Measurements from ENCODE around the gene GDPGP1.
"Not testable (repeated sequence)": the region's sequence is repeated elsewhere in the genome, so short reads cannot be mapped to it uniquely, and the experiment has no call there.

The GDPGP1 gene

DNA sequence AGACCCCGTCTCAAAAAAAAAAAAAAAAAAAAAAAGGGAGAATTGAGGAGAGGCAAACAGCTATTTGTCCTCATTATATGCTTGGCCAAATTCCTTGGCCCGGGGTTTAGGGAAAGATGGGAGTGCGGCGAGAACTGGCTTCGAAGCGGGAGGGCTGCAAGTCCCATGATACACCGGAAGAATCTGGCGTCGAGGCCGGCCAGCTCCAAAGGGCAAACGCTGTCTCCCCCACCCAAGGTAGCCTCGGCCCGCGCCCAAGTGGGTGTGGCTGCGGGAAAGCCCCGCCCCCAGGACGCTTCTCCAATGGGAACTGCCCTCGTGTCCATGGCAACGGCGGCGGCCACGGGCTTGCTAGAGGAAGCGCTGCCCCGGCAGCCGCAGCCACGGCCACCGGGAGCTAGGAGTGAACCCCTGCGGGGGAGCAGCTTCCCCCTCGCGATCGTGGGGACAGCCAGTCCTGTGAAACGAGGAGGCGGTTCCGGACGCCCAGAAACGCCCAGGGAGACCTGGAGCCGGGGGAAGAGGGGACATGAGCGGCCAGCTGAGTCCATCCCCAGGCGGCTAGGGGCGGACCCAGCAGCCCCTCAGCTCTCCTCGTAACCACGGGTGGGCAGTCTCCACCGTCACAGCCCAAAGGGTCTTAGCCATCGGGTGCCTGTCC lies 15.3 kb downstream of the GDPGP1 start, which contains the start of gene TTLL13:
Gene TTLL13 (plus strand): TSS at position 354 of the 661 bp plus-strand sequence. CDS start 1,075 bp downstream, outside the sequence.
- in situ Hi-C loops (cut with HindIII; ENCODE audit: low sequenced_read_pairs) = no loop called here

- in situ Hi-C loops (cut with HindIII; ENCODE audit: low sequenced_read_pairs) = no loop called here
Observed at GRCh38 chr15:90257776-90258175, 23.8 kb downstream of the GDPGP1 start.

GRCh38 chr15:90259524-90259923 lies 25.5 kb downstream of the GDPGP1 start:
- in situ Hi-C loops (cut with HindIII; ENCODE audit: low sequenced_read_pairs) = no loop called here

GRCh38 chr15:90260731-90261130 lies 26.7 kb downstream of the GDPGP1 start:
- in situ Hi-C loops (cut with HindIII; ENCODE audit: low sequenced_read_pairs) = not testable (repeated sequence)

DNA sequence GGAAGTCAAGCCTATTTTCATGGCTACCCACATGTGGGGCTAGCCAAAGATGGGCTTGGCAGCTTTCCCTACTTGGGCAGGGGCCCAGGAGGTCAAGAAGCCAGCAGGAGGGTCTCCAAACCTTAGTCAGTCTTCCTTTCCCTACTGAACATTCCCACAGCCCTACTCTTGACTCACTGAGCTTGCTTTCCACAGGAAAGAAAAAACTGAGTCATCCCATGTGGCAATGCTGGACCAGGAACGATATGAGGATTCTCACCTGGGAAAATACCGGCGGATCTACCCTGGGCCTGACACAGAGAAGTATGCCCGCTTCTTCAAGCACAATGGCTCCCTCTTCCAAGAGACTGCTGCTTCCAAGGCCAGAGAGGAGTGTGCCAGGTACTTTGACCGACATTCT lies 27.8 kb downstream of the GDPGP1 start:
- in situ Hi-C loops (cut with HindIII; ENCODE audit: low sequenced_read_pairs) = no loop called here

DNA sequence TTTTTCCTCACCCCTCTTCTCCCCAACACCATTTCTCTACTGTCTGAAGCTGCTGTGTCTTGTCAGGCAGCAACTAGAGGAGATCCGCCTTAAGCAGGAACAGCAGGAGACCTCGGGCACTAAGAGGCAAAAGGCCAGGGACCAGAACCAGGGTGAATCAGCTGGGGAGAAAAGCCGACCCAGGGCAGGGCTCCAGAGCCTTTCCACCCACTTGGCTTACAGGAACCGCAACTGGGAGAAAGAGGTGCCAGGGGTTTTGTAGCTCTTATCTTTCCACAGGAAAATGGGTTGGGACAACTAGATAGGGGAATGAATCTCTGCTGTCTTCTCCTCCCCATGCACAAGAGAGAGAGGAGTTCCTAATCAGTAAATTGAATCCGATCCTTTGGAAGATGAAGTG lies 28.4 kb downstream of the GDPGP1 start:
- in situ Hi-C loops (cut with HindIII; ENCODE audit: low sequenced_read_pairs) = no loop called here

DNA sequence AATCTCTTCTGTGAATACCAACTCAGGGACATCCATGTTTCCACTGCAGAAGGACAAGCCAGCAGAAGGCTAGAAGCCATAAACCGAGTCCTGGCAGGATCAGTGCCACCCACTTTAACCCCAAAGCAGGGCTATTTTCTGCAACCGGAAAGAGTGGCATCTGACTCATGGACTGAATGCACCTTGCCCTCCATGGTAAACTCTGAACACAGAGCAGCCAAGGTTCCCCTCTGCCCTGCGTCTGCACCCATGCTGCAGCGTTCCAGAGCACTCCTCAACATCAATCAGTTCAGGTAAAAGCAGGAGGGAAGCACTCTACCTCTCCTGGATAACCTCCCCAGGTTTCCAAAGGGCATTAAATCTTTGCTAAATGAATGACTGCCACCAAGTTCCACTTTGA lies 30.7 kb downstream of the GDPGP1 start:
- in situ Hi-C loops (cut with HindIII; ENCODE audit: low sequenced_read_pairs) = no loop called here

DNA sequence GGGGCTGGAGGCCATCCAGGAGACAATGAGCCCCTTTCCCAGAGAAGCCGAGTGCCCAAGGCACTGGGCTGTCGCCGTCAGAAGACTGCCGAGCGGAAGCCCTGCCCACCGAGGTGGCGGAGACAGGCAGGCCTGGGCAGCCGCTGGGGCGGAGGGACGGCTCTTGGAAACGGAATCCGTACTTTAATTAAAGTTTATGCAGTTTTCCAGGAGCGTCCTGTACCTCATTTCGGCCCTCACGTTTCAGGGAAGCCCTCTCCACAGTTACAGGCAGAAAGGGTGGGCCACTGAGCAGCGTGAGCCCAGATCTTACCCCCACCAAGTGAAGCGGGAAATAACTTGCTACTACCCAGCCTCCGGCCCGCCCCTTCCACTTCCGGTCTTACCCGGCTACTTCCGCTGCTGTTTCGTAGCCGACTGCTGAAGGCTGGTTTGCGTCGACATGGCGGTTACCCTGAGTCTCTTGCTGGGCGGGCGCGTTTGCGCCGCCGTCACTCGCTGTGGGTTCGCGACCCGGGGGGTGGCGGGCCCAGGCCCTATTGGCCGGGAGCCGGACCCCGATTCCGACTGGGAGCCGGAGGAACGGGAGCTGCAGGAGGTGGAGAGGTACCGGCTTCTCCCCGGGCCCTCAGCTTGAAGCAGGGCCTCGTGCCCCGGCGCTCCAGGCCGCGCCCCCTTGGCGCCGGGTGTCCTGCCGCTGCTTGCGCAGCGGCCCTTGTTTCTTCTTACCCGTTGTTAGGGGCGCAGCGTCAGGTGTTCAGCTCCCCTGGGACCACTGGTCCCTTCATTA lies 31.5 kb downstream of the GDPGP1 start, which contains the start of gene NGRN:
Gene NGRN (plus strand): TSS at position 402 of the 790 bp plus-strand sequence. CDS start 41 bp downstream, at position 443.
- in situ Hi-C loops (cut with HindIII; ENCODE audit: low sequenced_read_pairs) = no loop called here

- in situ Hi-C loops (cut with HindIII; ENCODE audit: low sequenced_read_pairs) = no loop called here
Observed at GRCh38 chr15:90266061-90266431, 32.0 kb downstream of the GDPGP1 start.

- in situ Hi-C loops (cut with HindIII; ENCODE audit: low sequenced_read_pairs) = no loop called here
Observed at GRCh38 chr15:90266485-90266884, 32.5 kb downstream of the GDPGP1 start.

GRCh38 chr15:90268415-90268814 lies 34.4 kb downstream of the GDPGP1 start:
- in situ Hi-C loops (cut with HindIII; ENCODE audit: low sequenced_read_pairs) = no loop called here

- in situ Hi-C loops (cut with HindIII; ENCODE audit: low sequenced_read_pairs) = no loop called here
Observed at GRCh38 chr15:90270502-90271150, 36.6 kb downstream of the GDPGP1 start.

DNA sequence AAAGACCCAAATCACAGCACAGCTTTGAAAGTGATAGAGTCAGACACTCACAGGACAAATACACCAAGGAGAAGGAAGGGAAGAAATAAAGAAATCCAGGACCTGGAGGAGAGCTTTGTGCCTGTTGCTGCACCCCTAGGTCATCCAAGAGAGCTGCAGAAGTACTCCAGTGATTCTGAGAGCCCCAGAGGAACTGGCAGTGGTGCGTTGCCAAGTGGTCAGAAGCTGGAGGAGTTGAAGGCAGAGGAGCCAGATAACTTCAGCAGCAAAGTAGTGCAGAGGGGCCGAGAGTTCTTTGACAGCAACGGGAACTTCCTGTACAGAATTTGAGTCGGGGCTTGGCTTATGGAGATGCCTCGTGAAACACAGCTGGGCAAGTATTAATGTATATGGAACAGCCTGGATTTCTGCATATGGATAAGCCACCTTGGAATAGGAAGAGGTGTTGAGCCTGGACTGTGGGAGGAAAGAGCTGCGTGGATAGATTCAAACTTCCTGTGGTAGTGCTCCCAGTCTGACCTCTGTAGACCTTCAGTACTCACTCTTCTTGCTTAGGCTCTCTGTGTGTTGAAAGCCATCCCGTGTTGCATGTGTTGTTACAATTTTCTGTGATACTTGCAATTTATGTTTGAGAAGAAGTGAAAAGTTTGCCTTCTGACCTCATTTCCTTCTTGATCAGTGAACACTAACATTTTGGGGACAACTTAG lies 37.6 kb downstream of the GDPGP1 start:
- in situ Hi-C loops (cut with HindIII; ENCODE audit: low sequenced_read_pairs) = no loop called here

DNA sequence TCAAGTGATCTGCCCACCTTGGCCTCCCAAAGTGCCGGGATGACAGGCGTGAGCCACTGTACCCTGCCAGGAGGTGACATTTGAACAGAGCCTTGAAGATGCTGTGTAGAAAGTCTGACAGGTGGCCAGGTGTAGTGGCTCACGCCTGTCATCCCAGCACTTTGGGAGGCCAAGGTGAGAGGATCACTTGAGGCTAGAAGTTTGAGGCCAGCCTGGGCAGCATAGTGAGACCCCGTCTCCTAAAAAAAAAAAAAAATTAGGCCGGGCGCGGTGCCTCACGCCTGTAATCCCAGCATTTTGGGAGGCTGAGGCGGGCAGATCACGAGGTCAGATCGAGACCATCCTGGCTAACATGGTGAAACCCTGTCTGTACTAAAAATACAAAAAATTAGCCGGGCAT lies 44.5 kb downstream of the GDPGP1 start:
- in situ Hi-C loops (cut with HindIII; ENCODE audit: low sequenced_read_pairs) = not testable (repeated sequence)

DNA sequence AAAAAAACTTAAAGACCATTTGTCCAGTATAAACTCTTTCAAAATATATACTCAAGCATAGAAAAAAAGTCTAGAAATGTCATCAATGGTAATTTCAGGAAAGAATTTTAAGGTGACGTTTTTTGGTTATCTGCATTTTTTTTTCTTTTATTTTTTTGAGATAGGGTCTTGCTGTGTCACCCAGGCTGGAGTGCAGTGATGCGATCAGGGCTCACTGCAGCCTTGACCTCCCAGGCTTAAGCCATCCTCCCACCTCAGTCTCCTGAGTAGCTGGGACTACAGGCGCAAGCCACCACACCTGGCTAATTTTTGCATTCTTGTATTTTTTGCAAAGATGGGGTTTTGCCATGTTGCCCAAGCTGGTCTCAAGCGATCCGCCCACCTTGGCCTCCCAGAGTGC lies 46.7 kb downstream of the GDPGP1 start:
- in situ Hi-C loops (cut with HindIII; ENCODE audit: low sequenced_read_pairs) = not testable (repeated sequence)

GRCh38 chr15:90281637-90282036 lies 47.6 kb downstream of the GDPGP1 start:
- in situ Hi-C loops (cut with HindIII; ENCODE audit: low sequenced_read_pairs) = not testable (repeated sequence)

DNA sequence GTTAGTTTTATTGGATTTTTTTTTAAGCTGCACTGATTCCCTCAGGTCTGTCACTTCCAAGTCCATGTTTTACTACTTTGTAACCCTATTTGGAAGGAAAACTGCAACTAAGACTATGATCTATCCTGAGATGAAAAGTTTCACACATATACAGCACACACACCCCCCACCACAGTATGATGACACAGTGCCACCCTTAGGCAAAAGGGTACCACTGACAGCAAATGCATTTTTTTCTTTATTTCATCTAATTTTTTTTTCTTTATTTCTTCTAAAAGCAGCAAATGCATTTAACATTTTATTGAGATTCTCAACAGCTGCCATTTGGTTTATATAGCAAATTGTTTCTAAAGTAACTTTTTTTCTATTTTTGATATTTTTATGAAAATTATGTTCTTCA lies 52.7 kb downstream of the GDPGP1 start:
- in situ Hi-C loops (cut with HindIII; ENCODE audit: low sequenced_read_pairs) = no loop called here

DNA sequence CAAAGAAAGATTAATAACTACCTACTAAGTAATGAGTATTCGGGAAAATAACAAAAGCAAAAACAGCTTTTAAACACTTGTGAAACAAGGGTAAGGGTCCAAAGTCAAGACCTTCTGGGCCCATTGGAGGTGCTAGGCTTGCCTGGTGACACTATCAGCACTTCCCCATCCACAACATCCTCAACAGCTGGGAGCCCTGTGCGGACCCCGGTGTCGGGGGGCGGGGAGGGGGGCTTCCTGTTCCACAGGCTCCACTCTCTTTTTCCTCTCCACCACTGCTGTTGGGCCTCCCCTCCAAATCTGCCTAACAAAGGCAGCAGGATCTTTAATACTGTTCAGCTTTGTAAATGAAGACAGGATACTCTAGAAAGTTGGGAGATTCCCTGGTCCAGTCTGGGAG lies 53.1 kb downstream of the GDPGP1 start:
- in situ Hi-C loops (cut with HindIII; ENCODE audit: low sequenced_read_pairs) = no loop called here

DNA sequence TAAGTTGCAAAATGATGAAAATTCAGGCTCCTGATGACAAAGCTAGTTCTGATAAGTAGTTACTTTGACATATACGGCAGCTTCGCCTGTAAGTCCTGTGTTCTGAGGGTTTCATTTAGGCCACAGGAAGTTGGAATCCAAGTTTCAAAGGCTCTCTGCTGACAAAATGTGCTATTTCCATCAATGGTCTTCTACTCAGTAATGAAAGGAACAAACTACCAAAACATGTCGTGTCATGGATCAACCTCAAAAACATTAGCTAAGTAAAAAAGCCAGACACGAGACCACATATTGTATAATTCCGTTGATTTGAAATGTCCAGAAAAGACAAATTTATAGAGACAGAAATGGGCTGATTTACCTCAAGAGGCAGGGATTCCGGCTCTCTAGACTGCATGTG lies 53.9 kb downstream of the GDPGP1 start:
- in situ Hi-C loops (cut with HindIII; ENCODE audit: low sequenced_read_pairs) = no loop called here

DNA sequence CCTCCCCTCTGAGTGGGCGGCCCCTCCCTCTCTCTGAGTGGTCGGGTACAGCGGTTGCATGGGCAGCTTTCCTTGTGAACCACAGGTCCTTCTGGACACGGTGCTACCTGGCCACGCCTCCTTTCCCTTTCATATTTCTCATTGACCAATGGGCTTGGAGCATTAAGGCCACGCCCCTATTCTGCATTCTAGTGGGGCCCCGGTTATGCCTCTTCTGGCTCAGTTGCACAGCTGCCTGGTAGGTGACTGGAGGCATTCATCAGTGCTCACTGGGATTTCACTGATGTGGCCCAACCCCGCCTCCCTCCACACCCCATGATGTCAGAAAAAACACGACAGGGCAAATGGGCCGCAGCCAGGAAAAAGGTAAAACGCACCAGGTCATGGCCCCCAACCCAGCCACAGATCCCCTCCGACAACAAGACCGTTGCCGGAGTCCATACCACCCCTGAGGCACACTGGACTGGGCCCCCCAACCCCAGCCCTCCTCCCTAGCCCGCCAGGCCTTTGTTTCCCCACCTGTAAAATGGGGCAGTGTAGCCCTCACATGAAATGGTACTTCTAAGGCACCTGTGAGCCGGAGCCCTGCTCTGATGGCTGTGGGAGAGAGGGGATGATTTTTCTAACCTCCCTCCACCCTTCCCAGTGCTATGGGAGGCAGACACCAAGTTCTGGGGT lies 57.8 kb downstream of the GDPGP1 start:
- in situ Hi-C loops (cut with HindIII; ENCODE audit: low sequenced_read_pairs) = no loop called here
